ENCODE measurements around the gene UBXN11.

Gene UBXN11

GRCh38 chr1:26284597-26285347 lies 21.7 kb downstream of the UBXN11 start:
- DNase-seq: peak; percentile 21

- DNase-seq: no peak
Measured at GRCh38 chr1:26283871-26284596, 22.4 kb downstream of the UBXN11 start.

- no peak for DNase-seq
Measured at GRCh38 chr1:26283279-26283853, 23.1 kb downstream of the UBXN11 start.

GRCh38 chr1:26282401-26282918 lies 24.0 kb downstream of the UBXN11 start:
- DNase-seq: no peak

- DNase-seq: no peak
Measured at GRCh38 chr1:26281971-26282370, 24.5 kb downstream of the UBXN11 start.

GRCh38 chr1:26281091-26281958 lies 25.1 kb downstream of the UBXN11 start:
- no peak for DNase-seq

GRCh38 chr1:26280333-26281042 lies 25.9 kb downstream of the UBXN11 start:
- DNase-seq: no peak

GRCh38 chr1:26279456-26280332 lies 26.7 kb downstream of the UBXN11 start, which contains the start of gene SH3BGRL3:
Gene SH3BGRL3, plus strand, starts transcription at chr1:26280086. Its CDS starts 70 bp downstream, at chr1:26280156.
- peak; percentile 29 for DNase-seq

- no peak for DNase-seq
Measured at GRCh38 chr1:26278724-26279455, 27.5 kb downstream of the UBXN11 start.

GRCh38 chr1:26278303-26278702 lies 28.1 kb downstream of the UBXN11 start:
- DNase-seq: no peak

- no peak for DNase-seq
Measured at GRCh38 chr1:26277719-26278118, 28.7 kb downstream of the UBXN11 start.

GRCh38 chr1:26277261-26277661 lies 29.2 kb downstream of the UBXN11 start:
- no peak for DNase-seq

- no peak for DNase-seq
Measured at GRCh38 chr1:26276432-26276838, 30.0 kb downstream of the UBXN11 start.

- DNase-seq: peak; percentile 16
Measured at GRCh38 chr1:26275580-26276431, 30.6 kb downstream of the UBXN11 start.

- DNase-seq: no peak
Measured at GRCh38 chr1:26274801-26275425, 31.5 kb downstream of the UBXN11 start.

GRCh38 chr1:26269198-26269550 lies 37.3 kb downstream of the UBXN11 start:
- DNase-seq: no peak

GRCh38 chr1:26268290-26269197 lies 37.9 kb downstream of the UBXN11 start:
- no peak for DNase-seq

- DNase-seq: no peak
Measured at GRCh38 chr1:26265405-26265804, 41.0 kb downstream of the UBXN11 start.

Data from NCI-H1694 treated with DMSO at 0.1 percent for 48 hours (cell line).